Liver (tissue), 9 donors: ENCODE results near the gene PARD3. TPM values are rescaled to one million over a fixed set of nuclear protein-coding genes. Genes with fewer than 3 reads are reported as not detected.

ENCODE experiments used
- DNase-seq: peaks from one replicate; pipeline ENCODE4 v3.0.0-alpha.2; 2017; ENCODE audit warnings: low spot score
- H3K27ac ChIP-seq, 2 donors: one replicate each; pipeline ENCODE4 v1.7.0; 2013; ENCODE audit warnings: inconsistent platforms in 2 of 2, low read length in 2 of 2, control low read depth in 1 of 2, low read depth in 1 of 2, mild to moderate bottlenecking in 1 of 2
- H3K27me3 ChIP-seq, 4 donors: one replicate each; pipeline versions ENCODE4 v1.6.1 to v1.7.0; 2013; ENCODE audit warnings: low read length in 3 of 4, inconsistent platforms in 1 of 4, mild to moderate bottlenecking in 1 of 4, moderate library complexity in 1 of 4; ENCODE audit not compliant: control insufficient read depth in 4 of 4, insufficient read depth in 4 of 4
- H3K36me3 ChIP-seq, 4 donors: one replicate each; pipeline versions ENCODE4 v1.6.1 to v1.7.0; 2013; ENCODE audit warnings: low read length in 3 of 4, mild to moderate bottlenecking in 3 of 4, low read depth in 1 of 4, moderate library complexity in 1 of 4; ENCODE audit not compliant: control insufficient read depth in 4 of 4, insufficient read depth in 3 of 4
- H3K4me1 ChIP-seq, 4 donors: one replicate each; pipeline versions ENCODE4 v1.6.1 to v1.7.0; 2013; ENCODE audit warnings: low read length in 3 of 4, mild to moderate bottlenecking in 3 of 4, moderate library complexity in 1 of 4; ENCODE audit not compliant: control insufficient read depth in 4 of 4, insufficient read depth in 4 of 4
- H3K4me3 ChIP-seq, 3 donors: one replicate each; pipeline versions ENCODE4 v1.6.1 to v1.7.0; 2013; ENCODE audit warnings: low read length in 3 of 3, control low read depth in 1 of 3, low read depth in 1 of 3, mild to moderate bottlenecking in 1 of 3
- H3K9ac ChIP-seq, 2 donors: one replicate each; pipeline ENCODE4 v1.7.0; 2013; ENCODE audit warnings: low read length in 2 of 2, mild to moderate bottlenecking in 2 of 2, moderate library complexity in 2 of 2, control low read depth in 1 of 2, low read depth in 1 of 2
- H3K9me3 ChIP-seq, 4 donors: one replicate each; pipeline versions ENCODE4 v1.6.1 to v1.7.0; 2013; ENCODE audit warnings: low read length in 3 of 4; ENCODE audit not compliant: control insufficient read depth in 4 of 4
- ATF3 ChIP-seq: IDR thresholded peaks from 2 replicates; pipeline ENCODE4 v1.6.1; 2016; ENCODE audit warnings: antibody characterized with exemption
- EGR1 ChIP-seq, 2 donors: IDR thresholded peaks; 2 replicates each; pipeline ENCODE4 v1.6.1; 2016 to 2018; ENCODE audit warnings: antibody characterized with exemption in 2 of 2, low read depth in 2 of 2
- FOXA1 ChIP-seq: IDR thresholded peaks from 2 replicates; pipeline ENCODE4 v1.6.1; 2016; ENCODE audit warnings: antibody characterized with exemption
- FOXA2 ChIP-seq: IDR thresholded peaks from 2 replicates; pipeline ENCODE4 v1.6.1; 2016; ENCODE audit warnings: antibody characterized with exemption
- GABPA ChIP-seq, 2 donors: IDR thresholded peaks in 1 of 2; conservative IDR thresholded peaks in 1 of 2; 2 replicates each; pipeline ENCODE4 v1.6.1; 2016; ENCODE audit warnings: antibody characterized with exemption in 2 of 2, mild to moderate bottlenecking in 1 of 2, moderate library complexity in 1 of 2
- HNF4A ChIP-seq, 2 donors: conservative IDR thresholded peaks; 2 replicates each; pipeline ENCODE4 v1.6.1; 2016; ENCODE audit warnings: antibody characterized with exemption in 2 of 2, mild to moderate bottlenecking in 2 of 2
- HNF4G ChIP-seq: IDR thresholded peaks from 2 replicates; pipeline ENCODE4 v1.6.1; 2016; ENCODE audit warnings: antibody characterized with exemption
- JUND ChIP-seq, 2 donors: IDR thresholded peaks; 2 replicates each; pipeline ENCODE4 v1.6.1; 2016; ENCODE audit warnings: antibody characterized with exemption in 2 of 2
- NR2F2 ChIP-seq: IDR thresholded peaks from 2 replicates; pipeline ENCODE4 v1.6.1; 2016; ENCODE audit warnings: antibody characterized with exemption
- RXRA ChIP-seq, 2 donors: IDR thresholded peaks; 2 replicates each; pipeline ENCODE4 v1.6.1; 2017 to 2018; ENCODE audit warnings: antibody characterized with exemption in 2 of 2, mild to moderate bottlenecking in 1 of 2
- SP1 ChIP-seq: IDR thresholded peaks from 2 replicates; pipeline ENCODE4 v1.6.1; 2018; ENCODE audit warnings: antibody characterized with exemption, mild to moderate bottlenecking
- TAF1 ChIP-seq: conservative IDR thresholded peaks from 2 replicates; pipeline ENCODE4 v1.6.1; 2016; ENCODE audit warnings: antibody characterized with exemption, mild to moderate bottlenecking
- YY1 ChIP-seq: IDR thresholded peaks from 2 replicates; pipeline ENCODE4 v1.6.1; 2016; ENCODE audit warnings: antibody characterized with exemption, mild to moderate bottlenecking
- ZBTB33 ChIP-seq: IDR thresholded peaks from 2 replicates; pipeline ENCODE4 v1.6.1; 2016; ENCODE audit warnings: antibody characterized with exemption
- WGBS: extraction: QIAGEN DNeasy Blood & Tissue Kit; methylation state at CpG from one replicate; pipeline ENCODE4 v1.1.7; 2013; 5-methylcytosine and 5-hydroxymethylcytosine counted together
- polyA plus RNA-seq, 2 donors: library from polyadenylated mRNA; stranded (reverse) in 1 of 2; unstranded in 1 of 2; fragments of 200-250 nt in 1 of 2; fragments of >200 nt in 1 of 2; fragmentation: Nextera tagmentation in 1 of 2; extraction: Ambion mirVana in 1 of 2; gene quantifications; one replicate each; pipeline versions ENCODE4 v1.2.1 to v1.2.3, GENCODE V29; 2013 to 2015
- total RNA-seq, 2 donors: library from RNA; depleted of rRNA; stranded (reverse); fragments of >200 nt; gene quantifications; one replicate each; pipeline ENCODE4 v1.2.3, GENCODE V29; 2014
- TF ChIP-seq, protein P1 (sequence below): fragments of 150-350 bp; IDR thresholded peaks from 2 replicates; pipeline ENCODE4 v1.5.1; 2017; ENCODE audit warnings: improper control_type of control experiment, low read depth, low read length; ENCODE audit not compliant: missing input control
- TF ChIP-seq, protein P2 (sequence below): IDR thresholded peaks from 2 replicates; pipeline ENCODE4 v1.6.1; 2016; ENCODE audit warnings: antibody characterized with exemption, mild to moderate bottlenecking
- TF ChIP-seq, protein P3 (sequence below): IDR thresholded peaks from 2 replicates; pipeline ENCODE4 v1.6.1; 2016; ENCODE audit warnings: antibody characterized with exemption
- donor health status: healthy.
- donor health status: healthy.
- donor health status: healthy.
- donor health status: healthy.
- donor health status: healthy.

Gene PARD3
- total and polyA plus RNA-seq, 4 donors = 12.3 to 43.8 (median 13.5) TPM

- TF ChIP-seq ZBTB33 (no peak), ATF3 (no peak), HNF4G (no peak), HNF4A (conservative IDR thresholded peaks at IDR 0.05) (peak in 1 of 2 donors; percentile 58), YY1 (peak; percentile 26), FOXA1 (no peak)
Observed at GRCh38 chr10:34280599-34281374, 534.3 kb downstream of the PARD3 start (continued).

GRCh38 chr10:34275626-34276130 lies 539.4 kb downstream of the PARD3 start:
- WGBS = 89% methylated on average over 2 of the region's 2 CpGs
- H3K9ac ChIP-seq = no peak overlapping the region
- TF ChIP-seq, protein P1, sequence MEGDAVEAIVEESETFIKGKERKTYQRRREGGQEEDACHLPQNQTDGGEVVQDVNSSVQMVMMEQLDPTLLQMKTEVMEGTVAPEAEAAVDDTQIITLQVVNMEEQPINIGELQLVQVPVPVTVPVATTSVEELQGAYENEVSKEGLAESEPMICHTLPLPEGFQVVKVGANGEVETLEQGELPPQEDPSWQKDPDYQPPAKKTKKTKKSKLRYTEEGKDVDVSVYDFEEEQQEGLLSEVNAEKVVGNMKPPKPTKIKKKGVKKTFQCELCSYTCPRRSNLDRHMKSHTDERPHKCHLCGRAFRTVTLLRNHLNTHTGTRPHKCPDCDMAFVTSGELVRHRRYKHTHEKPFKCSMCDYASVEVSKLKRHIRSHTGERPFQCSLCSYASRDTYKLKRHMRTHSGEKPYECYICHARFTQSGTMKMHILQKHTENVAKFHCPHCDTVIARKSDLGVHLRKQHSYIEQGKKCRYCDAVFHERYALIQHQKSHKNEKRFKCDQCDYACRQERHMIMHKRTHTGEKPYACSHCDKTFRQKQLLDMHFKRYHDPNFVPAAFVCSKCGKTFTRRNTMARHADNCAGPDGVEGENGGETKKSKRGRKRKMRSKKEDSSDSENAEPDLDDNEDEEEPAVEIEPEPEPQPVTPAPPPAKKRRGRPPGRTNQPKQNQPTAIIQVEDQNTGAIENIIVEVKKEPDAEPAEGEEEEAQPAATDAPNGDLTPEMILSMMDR = no peak
- TF ChIP-seq JUND (IDR thresholded peaks at IDR 0.05) (no peak), NR2F2 (no peak), EGR1 (IDR thresholded peaks at IDR 0.05; ENCODE audit: low read depth in 2 of 2) (no peak), GABPA (IDR thresholded peaks at IDR 0.05 in 1 of 2, conservative IDR thresholded peaks at IDR 0.05 in 1 of 2) (no peak), TAF1 (no peak), HNF4A (conservative IDR thresholded peaks at IDR 0.05) (no peak), SP1 (no peak), ZBTB33 (no peak), YY1 (no peak), RXRA (IDR thresholded peaks at IDR 0.05) (no peak), HNF4G (no peak), FOXA1 (no peak), FOXA2 (no peak), ATF3 (no peak)
- TF ChIP-seq, protein P2, sequence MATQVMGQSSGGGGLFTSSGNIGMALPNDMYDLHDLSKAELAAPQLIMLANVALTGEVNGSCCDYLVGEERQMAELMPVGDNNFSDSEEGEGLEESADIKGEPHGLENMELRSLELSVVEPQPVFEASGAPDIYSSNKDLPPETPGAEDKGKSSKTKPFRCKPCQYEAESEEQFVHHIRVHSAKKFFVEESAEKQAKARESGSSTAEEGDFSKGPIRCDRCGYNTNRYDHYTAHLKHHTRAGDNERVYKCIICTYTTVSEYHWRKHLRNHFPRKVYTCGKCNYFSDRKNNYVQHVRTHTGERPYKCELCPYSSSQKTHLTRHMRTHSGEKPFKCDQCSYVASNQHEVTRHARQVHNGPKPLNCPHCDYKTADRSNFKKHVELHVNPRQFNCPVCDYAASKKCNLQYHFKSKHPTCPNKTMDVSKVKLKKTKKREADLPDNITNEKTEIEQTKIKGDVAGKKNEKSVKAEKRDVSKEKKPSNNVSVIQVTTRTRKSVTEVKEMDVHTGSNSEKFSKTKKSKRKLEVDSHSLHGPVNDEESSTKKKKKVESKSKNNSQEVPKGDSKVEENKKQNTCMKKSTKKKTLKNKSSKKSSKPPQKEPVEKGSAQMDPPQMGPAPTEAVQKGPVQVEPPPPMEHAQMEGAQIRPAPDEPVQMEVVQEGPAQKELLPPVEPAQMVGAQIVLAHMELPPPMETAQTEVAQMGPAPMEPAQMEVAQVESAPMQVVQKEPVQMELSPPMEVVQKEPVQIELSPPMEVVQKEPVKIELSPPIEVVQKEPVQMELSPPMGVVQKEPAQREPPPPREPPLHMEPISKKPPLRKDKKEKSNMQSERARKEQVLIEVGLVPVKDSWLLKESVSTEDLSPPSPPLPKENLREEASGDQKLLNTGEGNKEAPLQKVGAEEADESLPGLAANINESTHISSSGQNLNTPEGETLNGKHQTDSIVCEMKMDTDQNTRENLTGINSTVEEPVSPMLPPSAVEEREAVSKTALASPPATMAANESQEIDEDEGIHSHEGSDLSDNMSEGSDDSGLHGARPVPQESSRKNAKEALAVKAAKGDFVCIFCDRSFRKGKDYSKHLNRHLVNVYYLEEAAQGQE = no peak
- TF ChIP-seq, protein P3, sequence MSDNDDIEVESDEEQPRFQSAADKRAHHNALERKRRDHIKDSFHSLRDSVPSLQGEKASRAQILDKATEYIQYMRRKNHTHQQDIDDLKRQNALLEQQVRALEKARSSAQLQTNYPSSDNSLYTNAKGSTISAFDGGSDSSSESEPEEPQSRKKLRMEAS = no peak
- H3K4me3 ChIP-seq = no peak overlapping the region
- H3K27me3 ChIP-seq = no peaks in the 10 kb centered on the region
- no peaks in the 10 kb centered on the region for H3K36me3 ChIP-seq
- H3K9me3 ChIP-seq = no peaks in the 10 kb centered on the region
- DNase-seq = no peak
- H3K27ac ChIP-seq = no peak overlapping the region
- H3K4me1 ChIP-seq = peaks cover 0 to 2% (median 0%) of the 10 kb centered on the region in 4 donors
